AG04449 (cell line): ENCODE measurements around the gene NDUFAF8.

Source experiments
- CTCF ChIA-PET: fragments of 350-600 bp; formaldehyde crosslinking; extraction: SDS; loops from one replicate; lab custom pipeline; 2021; ENCODE audit warnings: antibody characterized with exemption; lab: Yijun Ruan, JAX
- POLR2A ChIA-PET: fragments of 400-600, 350-600 bp; formaldehyde crosslinking; extraction: SDS; loops from one replicate; lab custom pipeline; 2020; ENCODE audit warnings: antibody characterized with exemption, inconsistent platforms; lab: Yijun Ruan, JAX
- DNase-seq: peaks from one replicate; pipeline ENCODE4 v3.0.0-alpha.2; 2010; ENCODE audit warnings: low read depth, low spot score
- H3K4me3 ChIP-seq: 2 replicates; pipeline ENCODE4 v1.5.1; 2011; ENCODE audit warnings: low read depth, mild to moderate bottlenecking, control low read depth, low read length
- TF ChIP-seq, protein P1 (sequence below): IDR thresholded peaks from one replicate; pipeline ENCODE4 v1.5.1; 2011; ENCODE audit warnings: mild to moderate bottlenecking, moderate library complexity, low read length, control low read depth, inconsistent platforms; ENCODE audit not compliant: insufficient read depth; ENCODE audit errors: missing control alignments

NDUFAF8 gene

DNA sequence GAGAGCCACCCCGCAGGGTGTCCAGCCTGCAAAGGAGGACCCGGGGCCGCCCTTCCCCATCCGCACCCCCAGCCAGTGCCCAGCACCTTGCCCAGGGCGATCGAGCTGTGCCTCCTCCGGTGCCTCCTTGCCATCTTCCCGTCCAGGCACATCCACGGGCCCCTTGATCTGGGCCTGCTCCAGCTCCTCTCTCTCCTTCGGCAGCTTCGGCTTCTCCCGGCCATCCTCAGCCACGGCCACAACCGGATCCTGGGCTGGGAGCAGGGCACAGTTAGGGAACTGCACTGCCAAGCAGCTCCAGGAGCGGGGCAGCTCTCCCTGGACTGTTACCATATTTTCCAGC is 13.8 kb downstream of the NDUFAF8 start:
- H3K4me3 ChIP-seq: no peak overlapping the region
- POLR2A ChIA-PET: no interaction called here
- TF ChIP-seq, protein P1, sequence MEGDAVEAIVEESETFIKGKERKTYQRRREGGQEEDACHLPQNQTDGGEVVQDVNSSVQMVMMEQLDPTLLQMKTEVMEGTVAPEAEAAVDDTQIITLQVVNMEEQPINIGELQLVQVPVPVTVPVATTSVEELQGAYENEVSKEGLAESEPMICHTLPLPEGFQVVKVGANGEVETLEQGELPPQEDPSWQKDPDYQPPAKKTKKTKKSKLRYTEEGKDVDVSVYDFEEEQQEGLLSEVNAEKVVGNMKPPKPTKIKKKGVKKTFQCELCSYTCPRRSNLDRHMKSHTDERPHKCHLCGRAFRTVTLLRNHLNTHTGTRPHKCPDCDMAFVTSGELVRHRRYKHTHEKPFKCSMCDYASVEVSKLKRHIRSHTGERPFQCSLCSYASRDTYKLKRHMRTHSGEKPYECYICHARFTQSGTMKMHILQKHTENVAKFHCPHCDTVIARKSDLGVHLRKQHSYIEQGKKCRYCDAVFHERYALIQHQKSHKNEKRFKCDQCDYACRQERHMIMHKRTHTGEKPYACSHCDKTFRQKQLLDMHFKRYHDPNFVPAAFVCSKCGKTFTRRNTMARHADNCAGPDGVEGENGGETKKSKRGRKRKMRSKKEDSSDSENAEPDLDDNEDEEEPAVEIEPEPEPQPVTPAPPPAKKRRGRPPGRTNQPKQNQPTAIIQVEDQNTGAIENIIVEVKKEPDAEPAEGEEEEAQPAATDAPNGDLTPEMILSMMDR: no peak
- CTCF ChIA-PET: interaction anchor here (0.6 to 11.6 kb wide), 24 partner anchors 8 to 348 kb away, joined by 3 to 188 read pairs (median 4); partner anchors contain the start of genes BAHCC1, NDUFAF8 and TEPSIN
- DNase-seq: no peak

DNA sequence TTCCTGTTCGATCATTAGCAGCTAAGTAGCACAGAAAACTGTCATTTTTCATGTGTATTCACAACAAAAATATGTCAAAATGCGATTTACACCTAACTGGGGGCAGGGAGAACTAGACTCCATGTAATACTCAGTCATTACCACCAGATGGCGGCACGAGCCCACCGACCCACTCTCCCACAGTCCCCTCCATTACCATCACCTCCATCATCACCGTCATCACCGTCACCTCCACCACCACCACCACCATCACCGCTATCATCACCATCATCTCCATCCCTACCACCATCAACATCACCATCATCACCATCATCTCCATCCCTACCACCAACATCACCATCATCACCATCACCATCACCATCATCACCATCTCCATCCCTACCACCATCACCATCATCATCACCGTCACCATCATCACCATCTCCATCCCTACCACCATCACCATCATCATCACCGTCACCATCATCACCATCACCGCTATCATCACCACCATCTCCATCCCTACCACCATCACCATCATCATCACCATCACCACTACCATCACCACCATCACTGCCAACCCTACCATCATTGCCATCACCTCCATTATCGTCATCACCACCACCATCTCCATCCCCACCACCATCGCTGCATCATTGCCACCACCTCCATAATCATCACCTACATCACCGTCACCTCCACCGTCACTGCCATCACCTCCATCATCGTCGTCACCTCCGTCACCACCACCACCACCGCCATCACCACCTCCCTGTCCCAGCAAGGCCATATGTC is 14.4 kb downstream of the NDUFAF8 start:
- no peak for DNase-seq
- H3K4me3 ChIP-seq: no peak overlapping the region
- TF ChIP-seq, protein P1: peak; percentile 77
- ChIA-PET POLR2A (no interaction called here), CTCF (interaction anchor here (0.6 to 11.6 kb wide), 30 partner anchors 7 to 379 kb away, joined by 3 to 188 read pairs (median 4); partner anchors contain the start of genes BAHCC1, NDUFAF8 and TEPSIN)

DNA sequence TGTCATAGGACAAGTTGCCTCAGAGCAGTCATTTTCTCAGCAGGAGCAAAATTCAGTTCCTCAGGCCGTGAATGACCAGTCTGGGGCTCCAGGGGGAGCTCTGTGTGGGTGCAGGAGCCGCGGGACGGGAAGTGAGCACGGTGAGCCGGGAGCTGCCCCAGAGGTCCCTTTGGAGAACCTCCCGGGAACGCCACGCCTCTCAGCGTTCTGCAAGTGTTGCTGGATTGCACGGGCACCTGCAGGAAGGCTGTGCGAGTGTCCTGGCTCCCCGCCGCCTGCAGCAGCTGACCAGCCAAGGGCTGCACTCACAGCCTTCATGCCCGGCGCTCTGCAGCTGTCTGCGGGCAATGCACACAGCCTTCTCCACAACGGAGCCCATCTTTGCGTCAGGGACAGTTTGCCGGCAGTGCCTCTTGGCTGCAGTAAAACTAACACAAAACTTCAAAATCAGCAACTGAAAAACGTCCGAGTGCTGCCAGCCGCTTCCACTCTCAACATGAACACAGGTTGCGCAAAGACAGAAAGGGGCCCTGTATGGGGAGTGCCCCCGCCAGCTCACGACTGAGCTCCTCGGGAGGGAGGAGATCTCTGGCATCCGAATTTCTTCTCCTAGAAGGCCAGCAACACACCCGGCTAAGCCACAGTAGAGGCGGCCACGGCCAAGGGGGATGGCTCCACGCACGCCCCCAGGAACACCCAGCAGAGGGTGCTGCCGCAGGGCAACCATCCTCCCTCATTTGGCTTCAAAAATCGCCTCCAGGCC is 16.0 kb downstream of the NDUFAF8 start:
- CTCF ChIA-PET: interaction anchor here (0.7 to 11.6 kb wide), 17 partner anchors 9 to 346 kb away, joined by 3 to 188 read pairs (median 4); partner anchors contain the start of genes BAHCC1, NDUFAF8 and TEPSIN
- POLR2A ChIA-PET: interaction anchor here (0.6 to 1.2 kb wide), 5 partner anchors 21 to 252 kb away, joined by 3 to 4 read pairs (median 3); no protein-coding TSS in a partner anchor
- TF ChIP-seq, protein P1: peak; percentile 80
- no peak for DNase-seq
- H3K4me3 ChIP-seq: no peak overlapping the region

DNA sequence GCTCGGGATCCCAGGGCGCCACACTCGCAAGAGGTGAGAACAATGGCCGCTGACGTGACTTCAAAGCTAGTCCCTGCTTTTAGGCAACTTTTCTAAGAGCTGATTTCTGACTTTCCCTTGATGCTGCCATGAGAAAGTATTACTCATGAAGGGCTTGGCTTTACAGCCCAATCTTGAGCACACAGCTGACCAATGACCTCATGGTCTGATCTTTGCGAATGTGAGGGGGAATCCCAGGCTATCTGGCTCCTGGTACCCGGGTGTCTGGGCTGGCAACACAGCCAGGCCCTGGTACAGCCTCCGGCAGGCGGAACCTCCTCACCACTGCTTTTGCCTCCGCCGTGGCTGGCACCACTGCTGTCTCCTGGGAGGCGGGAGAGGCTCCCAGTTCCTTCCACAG is 17.5 kb downstream of the NDUFAF8 start:
- POLR2A ChIA-PET: no interaction called here
- no peak for DNase-seq
- no peak overlapping the region for H3K4me3 ChIP-seq
- CTCF ChIA-PET: interaction anchor here (3.5 to 11.6 kb wide), 2 partner anchors 36 to 225 kb away, joined by 19 to 188 read pairs; no protein-coding TSS in a partner anchor
- TF ChIP-seq, protein P1: no peak

DNA sequence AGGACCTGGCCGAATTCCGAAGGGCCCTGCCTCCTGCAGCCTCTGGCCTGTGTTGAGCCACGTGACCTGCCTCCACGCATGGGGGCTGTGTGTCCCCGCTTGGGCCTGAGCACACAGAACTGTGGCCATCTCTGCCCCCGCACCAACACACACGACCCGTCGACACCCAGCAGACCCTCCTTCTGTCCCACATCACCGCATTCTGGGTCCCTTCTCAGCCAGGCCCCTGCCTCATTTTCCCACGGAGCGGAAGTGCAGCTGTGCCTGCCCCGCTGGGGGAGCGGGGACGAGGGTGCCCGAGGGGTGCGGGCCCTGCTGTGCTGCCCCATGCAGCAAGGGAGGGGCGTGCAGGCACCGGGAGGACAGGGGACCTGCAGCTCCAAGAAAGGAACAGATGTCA is 18.4 kb downstream of the NDUFAF8 start:
- TF ChIP-seq, protein P1: no peak
- ChIA-PET POLR2A (interaction anchor here (1.1 kb wide), 1 partner anchor 249 kb away, joined by 3 read pairs; no protein-coding TSS in a partner anchor), CTCF (interaction anchor here (1.5 to 11.6 kb wide), 2 partner anchors 137 to 224 kb away, joined by 5 to 188 read pairs; partner anchors contain the start of gene BAHCC1)
- no peak overlapping the region for H3K4me3 ChIP-seq
- DNase-seq: no peak
